Upper lobe of left lung (tissue), 6 donors: ENCODE data around the gene MRTFB. TPM values are rescaled to one million over a fixed set of nuclear protein-coding genes. Genes with fewer than 3 reads are reported as not detected.

ENCODE experiments used
- ATAC-seq, 2 donors: fragments of 200-7000 bp; cut with Tn5 transposase; one replicate each; pipeline ENCODE4 v1.9.1; 2022; ENCODE audit warnings: mild to moderate bottlenecking in 2 of 2, moderate library complexity in 2 of 2; ENCODE audit not compliant: low FRiP score in 2 of 2
- DNase-seq, 2 donors: peaks; one replicate each; pipeline ENCODE4 v3.0.0-alpha.2; 2019 to 2020
- H3K27ac ChIP-seq, 4 donors: fragments of 200-600 bp; sonication (generic); one replicate each; pipeline ENCODE4 v1.5.1; 2016 to 2019
- H3K27me3 ChIP-seq, 4 donors: fragments of 200-600 bp; sonication (generic); one replicate each; pipeline ENCODE4 v1.5.1; 2017 to 2019
- H3K36me3 ChIP-seq, 4 donors: fragments of 200-600 bp; sonication (generic); one replicate each; pipeline ENCODE4 v1.5.1; 2016 to 2019
- H3K4me1 ChIP-seq, 4 donors: fragments of 200-600 bp; sonication (generic); one replicate each; pipeline ENCODE4 v1.5.1; 2018 to 2019
- H3K4me3 ChIP-seq, 4 donors: fragments of 200-600 bp; sonication (generic); one replicate each; pipeline ENCODE4 v1.5.1; 2017 to 2019; ENCODE audit warnings: mild to moderate bottlenecking in 2 of 4, moderate library complexity in 1 of 4
- H3K9me3 ChIP-seq, 4 donors: fragments of 200-600 bp; sonication (generic); one replicate each; pipeline ENCODE4 v1.5.1; 2018 to 2019
- CTCF ChIP-seq, 6 experiments: fragments of 450-650 bp in 4 of 6; fragments of 200-600 bp in 2 of 6; sonication (generic) in 2 of 6; IDR thresholded peaks; one replicate each; pipeline ENCODE4 v1.5.1; 2016 to 2019; ENCODE audit warnings: antibody characterized with exemption in 6 of 6
- EP300 ChIP-seq, 4 donors: sonication (generic); formaldehyde crosslinking; IDR thresholded peaks; one replicate each; pipeline ENCODE4 v1.5.1; 2017; ENCODE audit warnings: antibody characterized with exemption in 4 of 4, control low read depth in 2 of 4
- POLR2A ChIP-seq, 4 donors: fragments of 450-650 bp; IDR thresholded peaks; one replicate each; pipeline ENCODE4 v1.5.1; 2016 to 2017; ENCODE audit warnings: antibody characterized with exemption in 4 of 4, mild to moderate bottlenecking in 2 of 4
- POLR2AphosphoS5 ChIP-seq, 2 donors: sonication (generic); formaldehyde crosslinking; IDR thresholded peaks; one replicate each; pipeline ENCODE4 v1.5.1; 2017; ENCODE audit warnings: antibody characterized with exemption in 2 of 2
- WGBS, 2 donors: methylation state at CpG; one replicate each; pipeline ENCODE4 v1.1.5; 2017 to 2018; 5-methylcytosine and 5-hydroxymethylcytosine counted together
- total RNA-seq, 6 donors: library from RNA; depleted of rRNA in 4 of 6; stranded (reverse); fragments of >200 nt in 4 of 6; gene quantifications; one replicate each; pipeline versions ENCODE4 v1.1.0 to v1.2.1, GENCODE V29; 2016 to 2021
- donor health status: DM: no; HTN: no; CAD: no; lungs with moderate emphysema.
- donor health status: DM: no; HTN: yes; CAD: no; lungs with severe emphysema.

The MRTFB gene
- total RNA-seq, 6 donors from 2014 or later, result 46.9 to 100 (median 66.7) TPM

- no peak overlapping the region for H3K27ac ChIP-seq
- peaks cover 7 to 88% (median 54%) of the 10 kb centered on the region in 4 donors for H3K36me3 ChIP-seq
- H3K9me3 ChIP-seq, result no peaks in the 10 kb centered on the region
- H3K4me1 ChIP-seq, result no peaks in the 10 kb centered on the region
- no peak overlapping the region for H3K4me3 ChIP-seq
- TF ChIP-seq EP300 (IDR thresholded peaks at IDR 0.05) (no peak), CTCF (IDR thresholded peaks at IDR 0.05) (no peak), POLR2A (IDR thresholded peaks at IDR 0.05) (no peak), POLR2AphosphoS5 (IDR thresholded peaks at IDR 0.05) (no peak)
- DNase-seq, result no peak
- no peaks in the 10 kb centered on the region for H3K27me3 ChIP-seq
- no peak for ATAC-seq
- 88 to 98% methylated on average over 4 of the region's 4 CpGs for WGBS, 2 donors
These were observed 173.3 kb downstream of the MRTFB start for GRCh38 chr16:14244196-14245010.

GRCh38 chr16:14248791-14249190, 177.7 kb downstream of the MRTFB start:
- H3K9me3 ChIP-seq, result no peaks in the 10 kb centered on the region
- TF ChIP-seq EP300 (IDR thresholded peaks at IDR 0.05), result no peak
- no peak for TF ChIP-seq POLR2AphosphoS5 (IDR thresholded peaks at IDR 0.05)
- TF ChIP-seq POLR2A (IDR thresholded peaks at IDR 0.05), result no peak
- no peak for TF ChIP-seq CTCF (IDR thresholded peaks at IDR 0.05)
- H3K36me3 ChIP-seq, result peaks cover 7 to 94% (median 65%) of the 10 kb centered on the region in 4 donors
- H3K4me1 ChIP-seq, result no peaks in the 10 kb centered on the region
- DNase-seq, result no peak
- H3K27me3 ChIP-seq, result no peaks in the 10 kb centered on the region
- ATAC-seq, result no peak
- H3K27ac ChIP-seq, result no peak overlapping the region
- WGBS, 2 donors, result 84 to 89% methylated on average over 5 of the region's 5 CpGs
- no peak overlapping the region for H3K4me3 ChIP-seq

GRCh38 chr16:14249291-14250032, 178.3 kb downstream of the MRTFB start:
- 59 to 71% methylated on average over 7 of the region's 7 CpGs for WGBS, 2 donors
- H3K4me3 ChIP-seq, result no peak overlapping the region
- peaks cover 7 to 97% (median 68%) of the 10 kb centered on the region in 4 donors for H3K36me3 ChIP-seq
- no peaks in the 10 kb centered on the region for H3K4me1 ChIP-seq
- H3K27me3 ChIP-seq, result no peaks in the 10 kb centered on the region
- H3K9me3 ChIP-seq, result no peaks in the 10 kb centered on the region
- ATAC-seq (peak in 1 of 2 donors; percentile 63), DNase-seq (no peak)
- no peak for TF ChIP-seq POLR2AphosphoS5 (IDR thresholded peaks at IDR 0.05)
- peak; percentile 34 to 71 (median 62) for TF ChIP-seq CTCF (IDR thresholded peaks at IDR 0.05)
- no peak for TF ChIP-seq POLR2A (IDR thresholded peaks at IDR 0.05)
- TF ChIP-seq EP300 (IDR thresholded peaks at IDR 0.05), result no peak
- H3K27ac ChIP-seq, result no peak overlapping the region

- DNase-seq (no peak), ATAC-seq (no peak)
- Histone ChIP-seq H3K4me3 (no peak overlapping the region), H3K36me3 (peaks cover 7 to 94% (median 60%) of the 10 kb centered on the region in 4 donors), H3K27ac (no peak overlapping the region), H3K27me3 (no peaks in the 10 kb centered on the region), H3K4me1 (no peaks in the 10 kb centered on the region), H3K9me3 (no peaks in the 10 kb centered on the region)
- WGBS, 2 donors, result 95 to 96% methylated on average over 2 of the region's 2 CpGs
- TF ChIP-seq CTCF (IDR thresholded peaks at IDR 0.05), result no peak
- no peak for TF ChIP-seq POLR2AphosphoS5 (IDR thresholded peaks at IDR 0.05)
- TF ChIP-seq POLR2A (IDR thresholded peaks at IDR 0.05), result no peak
- no peak for TF ChIP-seq EP300 (IDR thresholded peaks at IDR 0.05)
These were observed 180.3 kb downstream of the MRTFB start for GRCh38 chr16:14251419-14251818.
